Mesenchymal stem cell (in vitro differentiated cells and primary cell): ENCODE measurements around the gene KAT8.
A peak's percentile ranks its signal among the peaks of the same experiment; 100 is the strongest.
"Not testable (repeated sequence)": the region's sequence is repeated elsewhere in the genome, so short reads cannot be mapped to it uniquely, and the experiment has no call there.

ENCODE experiments used
- DNase-seq: peaks from one replicate; pipeline ENCODE4 v3.0.0-alpha.2; 2013
- H2AFZ ChIP-seq: one replicate; pipeline ENCODE4 v1.6.1; 2013; ENCODE audit warnings: low read depth, mild to moderate bottlenecking, control low read depth, inconsistent platforms, low read length, moderate library complexity
- H2AK5ac ChIP-seq: 2 replicates; pipeline ENCODE4 v1.6.1; 2013; ENCODE audit warnings: low read length, moderate library complexity, mild to moderate bottlenecking, inconsistent platforms; ENCODE audit not compliant: severe bottlenecking
- H2BK120ac ChIP-seq: one replicate; pipeline ENCODE4 v1.6.1; 2013; ENCODE audit warnings: low read depth, mild to moderate bottlenecking, inconsistent platforms, low read length, moderate library complexity
- H2BK12ac ChIP-seq, 2 experiments: one replicate each; pipeline ENCODE4 v1.6.1; 2013; ENCODE audit warnings: inconsistent platforms in 2 of 2, low read length in 2 of 2, mild to moderate bottlenecking in 2 of 2, moderate library complexity in 2 of 2, control low read depth in 1 of 2
- H2BK15ac ChIP-seq: one replicate; pipeline ENCODE4 v1.6.1; 2013; ENCODE audit warnings: mild to moderate bottlenecking, low read depth, inconsistent platforms; ENCODE audit not compliant: poor library complexity, severe bottlenecking
- H2BK5ac ChIP-seq: 2 replicates; pipeline ENCODE4 v1.6.1; 2013; ENCODE audit warnings: low read depth, mild to moderate bottlenecking, low read length, control low read depth, inconsistent platforms; ENCODE audit not compliant: poor library complexity, severe bottlenecking
- H3K14ac ChIP-seq, 2 experiments: one replicate each; pipeline ENCODE4 v1.6.1; 2013; ENCODE audit warnings: inconsistent platforms in 2 of 2, low read length in 2 of 2, control low read depth in 1 of 2, mild to moderate bottlenecking in 1 of 2, moderate library complexity in 1 of 2
- H3K18ac ChIP-seq, 2 experiments: one replicate each; pipeline ENCODE4 v1.6.1; 2013; ENCODE audit warnings: inconsistent platforms in 2 of 2, low read length in 2 of 2, control low read depth in 1 of 2, low read depth in 1 of 2, mild to moderate bottlenecking in 1 of 2
- H3K23ac ChIP-seq, 2 experiments: one replicate each; pipeline ENCODE4 v1.6.1; 2013; ENCODE audit warnings: inconsistent platforms in 2 of 2, low read length in 2 of 2, mild to moderate bottlenecking in 2 of 2, moderate library complexity in 2 of 2, control low read depth in 1 of 2
- H3K27ac ChIP-seq: 2 replicates; pipeline ENCODE4 v1.5.1; 2013; ENCODE audit warnings: mild to moderate bottlenecking, moderate library complexity, low read length, control low read depth, inconsistent platforms; ENCODE audit not compliant: poor library complexity, severe bottlenecking
- H3K27me3 ChIP-seq, 2 experiments: 2 replicates each; pipeline versions ENCODE4 v1.6.1 to v1.7.0; 2013; ENCODE audit warnings: low read length in 2 of 2, mild to moderate bottlenecking in 2 of 2, moderate library complexity in 2 of 2, control low read depth in 1 of 2, inconsistent platforms in 1 of 2; ENCODE audit not compliant: control insufficient read depth in 1 of 2, insufficient read depth in 1 of 2
- H3K36me3 ChIP-seq, 2 experiments: 2 replicates each; pipeline versions ENCODE4 v1.6.1 to v1.7.0; 2013; ENCODE audit warnings: low read length in 2 of 2, control low read depth in 1 of 2, inconsistent platforms in 1 of 2, low read depth in 1 of 2, mild to moderate bottlenecking in 1 of 2; ENCODE audit not compliant: insufficient read depth in 2 of 2, control insufficient read depth in 1 of 2
- H3K4ac ChIP-seq, 2 experiments: one replicate each; pipeline ENCODE4 v1.6.1; 2013; ENCODE audit warnings: inconsistent platforms in 2 of 2, low read length in 2 of 2, mild to moderate bottlenecking in 2 of 2, moderate library complexity in 2 of 2, control low read depth in 1 of 2, low read depth in 1 of 2
- H3K4me1 ChIP-seq: 2 replicates; pipeline ENCODE4 v1.6.1; 2013; ENCODE audit warnings: low read depth, low read length, control low read depth; ENCODE audit not compliant: control insufficient read depth, insufficient read depth
- H3K4me2 ChIP-seq: 2 replicates; pipeline ENCODE4 v1.6.1; 2013; ENCODE audit warnings: low read length, mild to moderate bottlenecking, inconsistent platforms; ENCODE audit not compliant: poor library complexity, severe bottlenecking
- H3K4me3 ChIP-seq, 2 experiments: 2 replicates each; pipeline versions ENCODE4 v1.5.1 to v1.7.0; 2013; ENCODE audit warnings: low read length in 2 of 2, mild to moderate bottlenecking in 2 of 2, control low read depth in 1 of 2, low read depth in 1 of 2; ENCODE audit not compliant: insufficient read depth in 1 of 2
- H3K79me1 ChIP-seq: replicated peaks from 2 replicates; pipeline ENCODE4 v1.6.1; 2013; ENCODE audit warnings: mild to moderate bottlenecking, control low read depth, low read length, inconsistent platforms; ENCODE audit not compliant: poor library complexity, severe bottlenecking
- H3K9ac ChIP-seq: 2 replicates; pipeline ENCODE4 v1.7.0; 2013; ENCODE audit warnings: mild to moderate bottlenecking, low read length, moderate library complexity
- H3K9me3 ChIP-seq: 2 replicates; pipeline ENCODE4 v1.7.0; 2013; ENCODE audit warnings: mild to moderate bottlenecking, low read length; ENCODE audit not compliant: control insufficient read depth
- H4K8ac ChIP-seq: one replicate; pipeline ENCODE4 v1.6.1; 2013; ENCODE audit warnings: inconsistent platforms, mild to moderate bottlenecking, low read length, moderate library complexity
- H4K91ac ChIP-seq: one replicate; pipeline ENCODE4 v1.6.1; 2013; ENCODE audit warnings: mild to moderate bottlenecking, low read length, inconsistent platforms
- WGBS: methylation state at CpG from one replicate; pipeline ENCODE4 v1.1.7; 2013; ENCODE audit warnings: mixed read lengths; 5-methylcytosine and 5-hydroxymethylcytosine counted together

Gene KAT8

DNA sequence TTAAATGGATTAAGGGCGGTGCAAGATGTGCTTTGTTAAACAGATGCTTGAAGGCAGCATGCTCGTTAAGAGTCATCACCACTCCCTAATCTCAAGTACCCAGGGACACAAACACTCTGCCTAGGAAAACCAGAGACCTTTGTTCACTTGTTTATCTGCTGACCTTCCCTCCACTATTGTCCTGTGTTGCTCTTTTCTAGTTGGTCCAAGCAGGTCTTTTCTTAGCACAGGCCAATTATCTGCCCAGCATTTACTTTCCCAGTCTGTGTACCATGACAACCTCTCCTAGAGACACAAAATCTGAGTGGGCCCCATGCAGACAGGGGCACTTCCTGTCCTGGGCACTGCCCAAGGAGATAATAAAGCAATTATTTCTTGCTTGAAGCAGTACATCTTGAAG is 52.6 kb downstream of the KAT8 start:
- not testable (repeated sequence) for H4K91ac ChIP-seq, H3K18ac ChIP-seq, H3K9ac ChIP-seq, H3K4me3 ChIP-seq, H3K9me3 ChIP-seq, H3K14ac ChIP-seq, H2BK12ac ChIP-seq, H2BK5ac ChIP-seq, DNase-seq, H2BK15ac ChIP-seq, H3K27ac ChIP-seq, H3K23ac ChIP-seq, H3K4me1 ChIP-seq, H4K8ac ChIP-seq, H2BK120ac ChIP-seq, H3K4me2 ChIP-seq, H2AK5ac ChIP-seq, H3K79me1 ChIP-seq, H2AFZ ChIP-seq, H3K36me3 ChIP-seq, H3K27me3 ChIP-seq, H3K4ac ChIP-seq
- 0% methylated on average over 1 of the region's 2 CpGs for WGBS

DNA sequence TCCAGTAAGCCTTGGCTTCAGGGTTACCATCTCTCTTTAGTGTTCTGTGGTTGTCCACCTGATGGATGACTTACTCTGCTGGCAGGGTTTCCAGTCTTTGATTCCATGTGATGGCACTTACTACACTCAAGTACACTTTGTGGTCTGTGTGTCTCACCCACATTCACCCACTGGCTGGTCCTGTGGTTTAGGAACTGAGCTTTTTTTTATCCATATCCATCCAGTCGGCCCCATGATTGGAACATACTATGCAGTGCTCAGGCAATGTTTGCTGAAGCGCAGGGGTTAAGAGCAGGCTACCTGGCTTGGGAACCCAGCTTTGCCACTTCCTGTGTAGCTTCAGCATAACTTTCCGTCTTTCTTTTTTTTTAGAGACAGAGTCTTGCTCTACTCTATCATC is 59.7 kb downstream of the KAT8 start:
- no peak overlapping the region for H3K4me2 ChIP-seq
- no peaks in the 10 kb centered on the region for H3K36me3 ChIP-seq
- H3K9me3 ChIP-seq: no peaks in the 10 kb centered on the region
- no peak overlapping the region for H3K14ac ChIP-seq
- no peak overlapping the region for H2AFZ ChIP-seq
- H4K8ac ChIP-seq: no peak overlapping the region
- WGBS: 84% methylated on average over 3 of the region's 3 CpGs
- no peak overlapping the region for H3K27ac ChIP-seq
- H3K23ac ChIP-seq: no peak overlapping the region
- peak; percentile 43 for DNase-seq
- H2BK15ac ChIP-seq: no peak overlapping the region
- H2BK12ac ChIP-seq: no peak overlapping the region
- H3K4me1 ChIP-seq: no peaks in the 10 kb centered on the region
- no peak overlapping the region for H4K91ac ChIP-seq
- H3K4me3 ChIP-seq: no peak overlapping the region
- H2AK5ac ChIP-seq: peak overlapping the region; percentile 42
- H3K79me1 ChIP-seq: peaks cover 9% of the 10 kb centered on the region
- no peak overlapping the region for H2BK120ac ChIP-seq
- no peak overlapping the region for H3K9ac ChIP-seq
- no peak overlapping the region for H3K4ac ChIP-seq
- H3K27me3 ChIP-seq: no peaks in the 10 kb centered on the region
- no peak overlapping the region for H2BK5ac ChIP-seq
- no peak overlapping the region for H3K18ac ChIP-seq

DNA sequence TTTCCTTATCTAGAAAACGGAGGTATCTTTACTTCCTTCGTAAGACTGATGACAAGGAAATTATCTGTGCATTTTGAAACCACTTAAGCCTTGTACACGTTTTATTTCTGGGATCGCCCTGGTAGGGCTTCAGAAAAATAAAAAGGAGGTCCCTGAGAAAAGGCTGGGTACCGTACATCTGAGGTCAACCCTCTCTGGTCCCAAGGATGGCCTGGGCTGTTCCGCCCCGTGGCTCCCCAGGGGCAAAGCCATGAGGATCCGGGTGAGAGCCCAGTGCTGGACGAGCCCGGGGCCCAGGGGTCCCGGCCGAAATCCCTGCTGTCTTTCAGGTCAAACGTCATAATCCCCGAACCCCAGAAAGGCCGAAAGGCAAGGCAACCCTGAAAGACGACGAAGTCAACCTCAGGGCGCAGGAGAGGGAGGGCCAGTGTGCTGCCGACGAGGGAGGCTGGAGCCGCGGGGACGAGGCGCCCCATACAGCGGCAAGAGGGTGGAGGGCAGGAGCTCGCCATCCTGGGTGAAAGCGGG is 61.8 kb downstream of the KAT8 start:
- peaks cover 9% of the 10 kb centered on the region for H3K79me1 ChIP-seq
- peak overlapping the region; percentile 95 for H3K27ac ChIP-seq
- peak overlapping the region; percentile 76 for H2AFZ ChIP-seq
- peaks cover 13% of the 10 kb centered on the region for H3K4me1 ChIP-seq
- DNase-seq: no peak
- H2BK120ac ChIP-seq: peak overlapping the region; percentile 86
- no peaks in the 10 kb centered on the region for H3K27me3 ChIP-seq
- H3K9me3 ChIP-seq: no peaks in the 10 kb centered on the region
- 8% methylated on average over 25 of the region's 27 CpGs for WGBS
- peaks cover 19% of the 10 kb centered on the region in 2 experiments for H3K36me3 ChIP-seq
- peak overlapping the region in 1 of 2 experiments; percentile 95 for H3K23ac ChIP-seq
- H3K4me3 ChIP-seq: peak overlapping the region; percentile 91 to 94
- H3K14ac ChIP-seq: peak overlapping the region; percentile 76 to 99
- H2BK5ac ChIP-seq: peak overlapping the region; percentile 98
- H2BK15ac ChIP-seq: peak overlapping the region; percentile 95
- peak overlapping the region; percentile 97 for H4K8ac ChIP-seq
- peak overlapping the region; percentile 90 for H2AK5ac ChIP-seq
- peak overlapping the region; percentile 75 to 95 for H2BK12ac ChIP-seq
- H3K9ac ChIP-seq: peak overlapping the region; percentile 95
- H4K91ac ChIP-seq: peak overlapping the region; percentile 96
- peak overlapping the region; percentile 95 to 99 for H3K18ac ChIP-seq
- peak overlapping the region; percentile 92 to 95 for H3K4ac ChIP-seq
- peak overlapping the region; percentile 91 for H3K4me2 ChIP-seq

DNA sequence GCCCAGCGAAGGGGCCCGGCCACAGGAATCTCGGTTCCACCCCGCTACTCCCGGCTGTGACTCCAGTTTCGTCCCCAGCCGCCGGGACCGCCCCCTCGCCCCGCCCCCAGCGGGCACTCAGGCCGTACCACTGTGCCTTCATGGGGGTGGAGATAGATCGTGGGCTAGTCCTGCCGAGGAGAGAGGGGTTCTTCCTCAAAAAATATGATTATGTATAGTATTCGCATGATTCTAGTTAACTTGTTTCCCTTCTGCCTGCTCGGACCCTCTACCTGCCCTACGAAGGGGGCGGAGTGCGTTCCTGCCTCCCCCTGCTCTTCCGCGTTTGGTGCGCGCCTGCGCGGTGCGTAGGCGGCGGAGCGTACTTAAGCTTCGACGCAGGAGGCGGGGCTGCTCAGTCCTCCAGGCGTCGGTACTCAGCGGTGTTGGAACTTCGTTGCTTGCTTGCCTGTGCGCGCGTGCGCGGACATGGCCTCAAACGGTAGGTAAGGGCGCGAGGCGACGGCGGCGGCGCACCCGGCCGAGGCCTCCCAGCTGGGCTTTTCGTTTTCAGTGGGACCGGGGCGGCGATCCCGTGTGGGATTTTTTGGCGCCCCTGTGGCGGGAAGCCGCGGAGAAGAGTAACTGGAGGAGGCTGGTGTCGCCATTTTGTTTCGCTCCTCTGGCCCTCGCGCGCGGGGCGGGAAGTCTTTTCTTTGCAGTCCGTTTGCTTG is 62.4 kb downstream of the KAT8 start, which contains the start of gene FUS:
Gene FUS, plus strand, starts transcription at position 393 of the 713 bp plus-strand sequence. Its CDS starts 76 bp downstream, at position 469.
- DNase-seq: peak; percentile 90
- peak within 1 kb of the TSS; percentile 97 for H3K4me2 ChIP-seq
- WGBS: 0% methylated on average over 31 of the region's 69 CpGs

More for the DNA sequence above, 62.4 kb downstream of the KAT8 start, which contains the start of gene FUS:
- H2BK12ac ChIP-seq: peak within 1 kb of the TSS; percentile 75 to 95
- peak within 1 kb of the TSS; percentile 95 for H2BK15ac ChIP-seq
- H4K8ac ChIP-seq: peak within 1 kb of the TSS; percentile 97
- H3K4me3 ChIP-seq: peak within 1 kb of the TSS; percentile 91 to 94
- peaks cover 24 to 25% of the 10 kb centered on the region in 2 experiments for H3K36me3 ChIP-seq
- peak within 1 kb of the TSS; percentile 99 for H2BK5ac ChIP-seq
- peak within 1 kb of the TSS in 1 of 2 experiments; percentile 95 for H3K23ac ChIP-seq
- no peaks in the 10 kb centered on the region for H3K27me3 ChIP-seq
- H3K27ac ChIP-seq: peak within 1 kb of the TSS; percentile 95
- peak within 1 kb of the TSS; percentile 76 to 99 for H3K14ac ChIP-seq
- H3K18ac ChIP-seq: peak within 1 kb of the TSS; percentile 95 to 99
- H2AFZ ChIP-seq: peak within 1 kb of the TSS; percentile 76
- H3K4ac ChIP-seq: peak within 1 kb of the TSS; percentile 92 to 95
- peak within 1 kb of the TSS; percentile 95 for H3K9ac ChIP-seq
- H2BK120ac ChIP-seq: peak within 1 kb of the TSS; percentile 91
- peak within 1 kb of the TSS; percentile 90 for H2AK5ac ChIP-seq
- H4K91ac ChIP-seq: peak within 1 kb of the TSS; percentile 96
- peaks cover 9% of the 10 kb centered on the region for H3K79me1 ChIP-seq
- H3K9me3 ChIP-seq: no peaks in the 10 kb centered on the region
- H3K4me1 ChIP-seq: peaks cover 14% of the 10 kb centered on the region
